Measurements from ENCODE around the gene AGGF1. TPM values are rescaled to one million over a fixed set of nuclear protein-coding genes. Genes with fewer than 3 reads are reported as not detected.
A peak's percentile ranks its signal among the peaks of the same experiment; 100 is the strongest.
"Not testable (repeated sequence)": the region's sequence is repeated elsewhere in the genome, so short reads cannot be mapped to it uniquely, and the experiment has no call there.

AGGF1 gene
- 10 to 100 TPM in 11 of 12 donors, not detected in 1; 15.2 to 27.0 (median 17.7) TPM for polyA plus RNA-seq (ENCODE audit: insufficient read length in 12 of 12)
- long read RNA-seq, donor 1, full-length matches to known transcripts: 7 of 7 reads
- long read RNA-seq, donor 1, partial matches to known transcripts: 0 of 7 reads
- long read RNA-seq, donor 1, other reads (novel, unspliced or antisense): 0 of 7 reads
- long read RNA-seq, donor 2, full-length matches to known transcripts: 4 of 18 reads
- long read RNA-seq, donor 2, partial matches to known transcripts: 14 of 18 reads
- long read RNA-seq, donor 2, other reads (novel, unspliced or antisense): 0 of 18 reads
- long read RNA-seq, donor 3, full-length matches to known transcripts: 1 of 1 reads
- long read RNA-seq, donor 3, partial matches to known transcripts: 0 of 1 reads
- long read RNA-seq, donor 3, other reads (novel, unspliced or antisense): 0 of 1 reads
- long read RNA-seq, donor 4, partial matches to known transcripts: 0 of 1 reads
- long read RNA-seq, donor 4, other reads (novel, unspliced or antisense): 0 of 1 reads
- long read RNA-seq, donor 5, full-length matches to known transcripts: 2 of 2 reads
- long read RNA-seq, donor 5, partial matches to known transcripts: 0 of 2 reads
- long read RNA-seq, donor 5, other reads (novel, unspliced or antisense): 0 of 2 reads
- long read RNA-seq, donor 6, full-length matches to known transcripts: 1 of 1 reads
- long read RNA-seq, donor 6, partial matches to known transcripts: 0 of 1 reads
- long read RNA-seq, donor 6, other reads (novel, unspliced or antisense): 0 of 1 reads
- long read RNA-seq, donor 7, full-length matches to known transcripts: 1 of 1 reads
- long read RNA-seq, donor 7, partial matches to known transcripts: 0 of 1 reads
- long read RNA-seq, donor 7, other reads (novel, unspliced or antisense): 0 of 1 reads
- long read RNA-seq, donor 8, full-length matches to known transcripts: 8 of 8 reads
- long read RNA-seq, donor 8, partial matches to known transcripts: 0 of 8 reads
- long read RNA-seq, donor 8, other reads (novel, unspliced or antisense): 0 of 8 reads
- long read RNA-seq, donor 9, full-length matches to known transcripts: 3 of 3 reads
- long read RNA-seq, donor 9, partial matches to known transcripts: 0 of 3 reads
- long read RNA-seq, donor 9, other reads (novel, unspliced or antisense): 0 of 3 reads
- long read RNA-seq, donor 10, partial matches to known transcripts: 0 of 1 reads
- long read RNA-seq, donor 10, other reads (novel, unspliced or antisense): 0 of 1 reads
- long read RNA-seq, donor 11, full-length matches to known transcripts: 5 of 5 reads
- long read RNA-seq, donor 11, partial matches to known transcripts: 0 of 5 reads
- long read RNA-seq, donor 11, other reads (novel, unspliced or antisense): 0 of 5 reads

GRCh38 chr5:77030097-77031071, at the start of gene AGGF1:
Gene AGGF1, plus strand, starts transcription at chr5:77030404. Its CDS starts 363 bp downstream, at chr5:77030767.
- peak; percentile 95 for DNase-seq

- no peak for DNase-seq
Observed at GRCh38 chr5:76980518-76981144, 49.6 kb upstream of the AGGF1 start.

GRCh38 chr5:76982450-76982849, 47.8 kb upstream of the AGGF1 start:
- no peak for DNase-seq

GRCh38 chr5:76983468-76983867, 46.7 kb upstream of the AGGF1 start:
- no peak for DNase-seq

- no peak for DNase-seq
Observed at GRCh38 chr5:76986825-76987526, 43.2 kb upstream of the AGGF1 start.

GRCh38 chr5:76990899-76991459, 39.2 kb upstream of the AGGF1 start:
- no peak for DNase-seq

- not testable (repeated sequence) for DNase-seq
Observed at GRCh38 chr5:76993436-76993835, 36.8 kb upstream of the AGGF1 start.

- no peak for DNase-seq
Observed at GRCh38 chr5:76994337-76994736, 35.9 kb upstream of the AGGF1 start.

GRCh38 chr5:76998251-76998650, 32.0 kb upstream of the AGGF1 start:
- not testable (repeated sequence) for DNase-seq

GRCh38 chr5:76999451-76999850, 30.8 kb upstream of the AGGF1 start:
- DNase-seq: no peak

GRCh38 chr5:77003246-77003645, 27.0 kb upstream of the AGGF1 start:
- DNase-seq: no peak

GRCh38 chr5:77006124-77006523, 24.1 kb upstream of the AGGF1 start:
- no peak for DNase-seq

GRCh38 chr5:77008413-77008812, 21.8 kb upstream of the AGGF1 start:
- no peak for DNase-seq

GRCh38 chr5:77010243-77010642, 20.0 kb upstream of the AGGF1 start:
- no peak for DNase-seq

GRCh38 chr5:77011498-77011897, 18.7 kb upstream of the AGGF1 start:
- DNase-seq: no peak

GRCh38 chr5:77012601-77013000, 17.6 kb upstream of the AGGF1 start:
- no peak for DNase-seq

GRCh38 chr5:77015938-77016569, 14.2 kb upstream of the AGGF1 start:
- DNase-seq: peak; percentile 52

GRCh38 chr5:77016962-77017361, 13.2 kb upstream of the AGGF1 start:
- DNase-seq: no peak

Measured in muscle of arm (tissue), 14 donors.